Suppressor macrophage treated with lipopolysaccharide for 4 hours (primary cell): ENCODE data around the gene OOSP3.
A peak's percentile ranks its signal among the peaks of the same experiment; 100 is the strongest.
"Not testable (repeated sequence)": the region's sequence is repeated elsewhere in the genome, so short reads cannot be mapped to it uniquely, and the experiment has no call there.

Experiments
- DNase-seq: peaks from one replicate; pipeline ENCODE4 v3.0.0-alpha.2; 2020

OOSP3 gene

GRCh38 chr11:59878575-59878974, at the start of gene OOSP3:
OOSP3 (plus strand) TSS chr11:59878782; CDS start chr11:59878809, 27 bp downstream.
- no peak for DNase-seq

DNA sequence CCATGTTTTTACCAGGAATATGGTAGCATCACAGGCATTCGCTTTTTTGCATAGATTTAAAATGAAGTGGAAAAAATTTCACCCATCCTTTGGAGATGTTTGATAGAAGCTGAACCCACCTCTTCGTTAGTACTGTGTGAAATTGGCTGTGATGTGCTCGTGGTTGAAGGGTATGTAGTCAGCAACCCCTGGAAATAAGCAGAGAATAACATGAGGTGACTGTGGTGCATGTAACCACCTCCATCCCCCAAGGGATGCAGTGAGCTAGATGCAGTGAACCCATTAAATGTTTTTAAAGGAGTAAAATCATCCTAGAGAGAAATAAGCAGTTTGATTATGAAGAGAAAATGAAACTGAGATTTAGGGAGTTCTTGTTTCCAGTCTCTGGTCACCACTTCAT, 49.2 kb upstream of the OOSP3 start:
- DNase-seq, result no peak

- DNase-seq, result no peak
Observed at GRCh38 chr11:59833602-59834001, 45.0 kb upstream of the OOSP3 start.

GRCh38 chr11:59839615-59840014, 39.0 kb upstream of the OOSP3 start:
- no peak for DNase-seq

DNA sequence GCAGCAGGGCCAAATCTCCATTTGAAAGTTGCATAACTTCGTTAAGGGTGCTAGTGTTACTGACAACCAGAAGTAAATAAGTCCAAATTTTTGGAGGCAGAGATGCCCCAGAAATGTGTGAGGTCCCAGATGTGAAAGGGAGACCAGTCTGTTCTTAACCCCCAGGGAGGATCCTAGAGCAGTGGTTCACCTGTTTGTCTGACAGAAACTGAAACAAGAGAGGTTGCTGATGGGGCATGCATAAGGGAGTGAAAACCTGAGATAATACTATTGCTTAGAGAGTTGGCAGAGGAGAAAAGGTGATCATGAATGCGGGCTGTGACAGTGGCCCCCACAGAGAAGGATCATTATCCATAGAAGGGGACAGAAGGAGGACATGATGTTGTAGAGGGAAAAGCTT, 37.1 kb upstream of the OOSP3 start:
- no peak for DNase-seq

DNA sequence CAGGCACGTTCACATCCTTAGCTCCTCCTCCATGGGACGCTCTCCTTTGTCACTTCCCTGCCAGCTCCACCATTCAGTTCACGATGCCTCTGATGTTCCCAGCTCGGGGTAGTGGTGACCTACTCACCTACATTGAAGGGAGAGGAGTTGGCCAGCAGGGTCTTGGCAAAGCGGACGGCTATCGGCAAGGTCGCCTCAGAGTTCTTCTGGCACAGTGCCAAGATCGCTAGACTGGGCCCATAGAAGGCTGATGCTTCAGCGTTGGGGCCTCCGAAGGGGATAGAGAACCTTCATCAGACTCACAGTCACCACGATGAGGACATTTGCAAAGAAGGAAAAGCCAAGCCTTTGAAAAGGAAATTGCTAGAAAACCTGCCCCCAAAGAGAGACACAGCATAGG, 36.3 kb upstream of the OOSP3 start:
- no peak for DNase-seq

- DNase-seq, result no peak
Observed at GRCh38 chr11:59845399-59845798, 33.2 kb upstream of the OOSP3 start, which contains the start of gene CBLIF. CBLIF (minus strand) TSS chr11:59845499; CDS start chr11:59845453, 46 bp downstream.

GRCh38 chr11:59846556-59846955, 32.0 kb upstream of the OOSP3 start:
- DNase-seq, result no peak

GRCh38 chr11:59847626-59848025, 31.0 kb upstream of the OOSP3 start:
- DNase-seq, result no peak

GRCh38 chr11:59848439-59848838, 30.1 kb upstream of the OOSP3 start:
- not testable (repeated sequence) for DNase-seq

GRCh38 chr11:59849129-59849528, 29.5 kb upstream of the OOSP3 start:
- DNase-seq, result peak; percentile 41

DNA sequence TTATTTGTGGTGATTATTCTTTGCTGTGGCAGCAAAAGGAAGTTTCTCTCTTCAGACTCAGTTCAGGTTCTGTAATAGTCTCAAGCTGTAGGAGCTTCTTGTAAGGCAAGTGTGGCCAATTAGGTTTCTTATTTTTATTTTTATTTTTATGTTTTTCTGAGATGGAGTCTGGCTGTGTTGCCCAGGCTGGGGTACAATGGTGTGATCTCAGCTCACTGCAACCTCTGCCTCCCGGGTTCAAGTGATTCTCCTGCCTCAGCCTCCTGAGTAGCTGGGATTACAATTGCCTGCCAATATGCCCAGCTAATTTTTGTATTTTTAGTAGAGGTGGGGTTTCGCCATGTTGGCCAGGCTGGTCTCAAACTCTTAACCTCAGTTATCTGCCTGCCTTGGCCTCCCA, 29.0 kb upstream of the OOSP3 start:
- not testable (repeated sequence) for DNase-seq

- DNase-seq, result not testable (repeated sequence)
Observed at GRCh38 chr11:59851416-59851815, 27.2 kb upstream of the OOSP3 start.

GRCh38 chr11:59854871-59855270, 23.7 kb upstream of the OOSP3 start:
- no peak for DNase-seq

DNA sequence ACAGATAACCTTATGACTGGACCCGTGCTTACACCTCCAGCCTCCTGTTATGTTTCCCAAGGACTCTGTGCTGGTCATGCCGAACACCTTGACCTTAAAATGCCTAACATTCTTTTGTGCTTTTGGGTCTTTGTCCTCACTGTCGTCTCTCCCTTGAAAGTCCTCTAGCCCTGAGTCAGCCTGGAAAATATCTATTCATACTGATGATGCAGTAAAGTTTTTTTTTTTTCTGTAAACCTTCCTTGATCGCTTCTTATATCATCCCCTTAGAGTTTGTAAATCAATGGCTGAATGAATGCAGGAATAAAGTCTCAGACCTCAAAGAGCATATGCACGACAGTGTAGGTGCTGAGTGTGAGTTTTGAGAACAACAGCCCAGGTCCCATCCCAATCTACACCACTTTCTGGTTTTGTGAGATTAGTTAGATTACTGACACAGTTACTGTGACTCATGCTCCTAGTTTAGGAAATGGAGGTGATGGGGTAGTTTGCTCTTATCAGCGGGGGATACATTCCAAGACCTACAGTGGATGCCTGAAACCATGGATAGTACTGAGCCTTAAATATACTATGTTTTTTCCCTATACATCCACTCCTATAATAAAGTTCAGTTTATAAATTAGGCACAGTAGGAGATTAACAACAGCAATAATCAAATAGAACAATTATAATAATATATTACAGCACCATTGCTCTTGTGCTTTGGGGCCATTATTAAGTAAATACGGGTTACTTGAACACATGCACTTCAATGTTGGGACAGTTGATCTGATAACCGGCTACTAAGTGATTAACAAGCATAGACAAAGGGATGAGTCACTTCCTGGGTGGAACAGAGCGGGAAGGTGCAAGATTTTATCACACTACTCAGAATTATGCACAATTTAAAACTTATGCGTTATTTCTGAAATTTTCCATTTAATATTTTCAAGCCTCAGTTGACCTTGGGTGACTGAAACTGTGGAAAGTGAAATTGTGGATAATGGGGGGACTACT, 20.8 kb upstream of the OOSP3 start:
- DNase-seq, result no peak

DNA sequence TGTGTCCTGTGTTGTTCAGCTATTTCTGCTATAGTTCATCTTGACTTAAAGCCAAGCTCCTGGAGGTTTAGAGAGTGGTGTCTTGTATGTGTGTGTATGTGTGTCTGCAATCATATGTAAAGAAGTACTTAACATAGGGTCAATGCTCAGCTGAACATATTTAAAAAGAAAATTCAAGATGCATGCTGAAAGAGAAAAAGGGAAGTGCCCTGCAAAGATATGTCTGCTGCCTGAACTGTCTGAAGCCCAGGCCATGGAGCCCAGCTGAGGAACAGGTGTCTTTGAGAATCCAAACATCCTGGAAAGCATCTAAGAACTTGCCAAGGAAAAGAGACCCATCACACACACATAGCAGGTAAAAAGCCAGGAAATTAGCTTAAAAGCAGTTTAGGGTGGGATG, 18.9 kb upstream of the OOSP3 start:
- DNase-seq, result no peak

GRCh38 chr11:59862252-59862651, 16.3 kb upstream of the OOSP3 start:
- DNase-seq, result peak; percentile 18

GRCh38 chr11:59865031-59865430, 13.6 kb upstream of the OOSP3 start:
- DNase-seq, result peak; percentile 52

- DNase-seq, result peak; percentile 78
Observed at GRCh38 chr11:59866397-59866796, 12.2 kb upstream of the OOSP3 start, which contains the start of gene TCN1. TCN1 (minus strand) TSS chr11:59866487; CDS start chr11:59866470, 17 bp downstream.

- DNase-seq, result no peak
Observed at GRCh38 chr11:59866836-59867235, 11.7 kb upstream of the OOSP3 start.

- DNase-seq, result no peak
Observed at GRCh38 chr11:59867946-59868345, 10.6 kb upstream of the OOSP3 start.

- DNase-seq, result no peak
Observed at GRCh38 chr11:59872076-59872475, 6.5 kb upstream of the OOSP3 start.

DNA sequence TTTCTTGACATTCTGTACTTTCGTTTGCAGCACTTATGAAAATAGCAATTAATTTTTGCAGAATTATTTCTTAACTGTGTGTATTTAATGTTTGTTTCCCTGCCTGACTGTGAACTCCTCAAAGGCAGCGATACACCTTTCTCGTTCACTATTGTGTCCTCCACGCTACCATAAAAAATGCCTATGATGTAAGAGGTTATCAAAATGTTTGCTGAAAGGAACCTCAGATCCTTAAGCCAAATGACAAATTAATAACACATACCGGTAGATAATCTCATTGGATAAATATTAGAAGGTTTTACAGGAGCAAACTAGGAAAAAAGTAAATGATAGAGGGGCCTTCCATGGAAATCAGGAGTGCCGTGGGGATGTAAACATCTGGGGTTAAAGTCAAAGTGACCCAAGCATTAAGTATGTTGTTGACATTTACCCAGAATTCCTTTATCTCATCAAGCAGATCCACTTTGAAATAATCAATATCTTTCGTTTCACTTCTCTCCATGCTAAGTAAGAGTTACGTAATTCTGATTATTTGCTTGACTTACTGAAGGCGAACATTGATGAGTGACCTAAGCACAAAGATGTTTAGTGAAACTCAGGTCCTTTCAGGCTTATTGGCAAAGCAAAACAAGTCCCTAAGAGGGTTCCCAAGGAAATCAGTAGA, 2.6 kb upstream of the OOSP3 start:
- no peak for DNase-seq

- DNase-seq, result no peak
Observed at GRCh38 chr11:59877325-59877724, 1.3 kb upstream of the OOSP3 start.
